K562 (cell line): Measurements from ENCODE around the gene DRD3. TPM values are rescaled to one million over a fixed set of nuclear protein-coding genes. Genes with fewer than 3 reads are reported as not detected.

Experiments
- ATAC-seq: fragments of 200-7000 bp; cut with Tn5 transposase; 3 replicates; pipeline ENCODE4 v1.9.1; 2020; ENCODE audit warnings: moderate library complexity
- BruUV-seq: library from RNA; stranded (reverse); fragments of 400-500 nt; replicated peaks from 2 replicates; lab custom pipeline; 2021; lab: Mats Ljungman, UMichigan
- CTCF ChIA-PET: fragments of 300-600 bp; formaldehyde crosslinking; extraction: SDS; loops from one replicate; lab custom pipeline; 2021; ENCODE audit warnings: low intra/inter-chr PET ratio; lab: Yijun Ruan, JAX
- POLR2A ChIA-PET: fragments of 300-600, 350-650 bp; sonication (Branson Sonifier 250); formaldehyde crosslinking; extraction: SDS; loops from one replicate; lab custom pipeline; 2021; ENCODE audit warnings: antibody characterized with exemption, inconsistent platforms; lab: Yijun Ruan, JAX
- DNase-seq, 4 experiments: peaks; one replicate each; pipeline versions ENCODE4 v3.0.0 to v3.0.0-alpha.2; 2011 to 2018; ENCODE audit warnings: low spot score in 3 of 4, mixed read lengths in 3 of 4; ENCODE audit errors: extremely low read depth in 1 of 4
- FAIRE-seq: peaks from 2 replicates; lab custom pipeline; 2011; peaks lifted over from hg19 to GRCh38; lab: Jason Lieb, UNC
- H2AFZ ChIP-seq: 2 replicates; pipeline ENCODE4 v1.6.0; 2011; ENCODE audit warnings: low read depth, low read length, control low read depth, inconsistent platforms
- H3K27ac ChIP-seq: fragments of 200-600 bp; 3 replicates; pipeline ENCODE4 v1.8.0; 2011; ENCODE audit warnings: low read depth, mild to moderate bottlenecking, control low read depth, inconsistent platforms, low read length, moderate library complexity, mixed read lengths; ENCODE audit errors: extremely low read depth
- H3K27me3 ChIP-seq, 2 experiments: fragments of 300-600 bp in 1 of 2; 2 replicates in 1 of 2; 3 replicates in 1 of 2; pipeline versions ENCODE4 v1.6.0 to v1.8.0; 2011; ENCODE audit warnings: inconsistent platforms in 2 of 2, low read length in 2 of 2, mild to moderate bottlenecking in 1 of 2, mixed read lengths in 1 of 2, moderate library complexity in 1 of 2; ENCODE audit not compliant: control insufficient read depth in 2 of 2, insufficient read depth in 2 of 2
- H3K36me3 ChIP-seq: fragments of 300-600 bp; 3 replicates; pipeline ENCODE4 v1.8.0; 2011; ENCODE audit warnings: mild to moderate bottlenecking, low read length, inconsistent platforms; ENCODE audit not compliant: control insufficient read depth, insufficient read depth
- H3K4me1 ChIP-seq, 2 experiments: fragments of 200-600 bp in 1 of 2; replicated peaks in 1 of 2; 2 replicates in 1 of 2; 3 replicates in 1 of 2; pipeline versions ENCODE4 v1.5.1 to v1.8.0; 2011; ENCODE audit warnings: inconsistent platforms in 2 of 2, low read length in 2 of 2, mild to moderate bottlenecking in 1 of 2, mixed read lengths in 1 of 2, moderate library complexity in 1 of 2; ENCODE audit not compliant: control insufficient read depth in 2 of 2, insufficient read depth in 2 of 2
- H3K4me2 ChIP-seq: 2 replicates; pipeline ENCODE4 v1.6.1; 2011; ENCODE audit warnings: low read length, control low read depth, inconsistent platforms, mixed read lengths; ENCODE audit not compliant: insufficient read depth
- H3K4me3 ChIP-seq: fragments of 200-600 bp; sonication (generic), shearing (Covaris generic); 2 replicates; pipeline ENCODE4 v1.5.1; 2016; ENCODE audit warnings: control low read depth, inconsistent platforms
- H3K79me2 ChIP-seq: fragments of 200-600 bp; 3 replicates; pipeline ENCODE4 v1.8.0; 2011; ENCODE audit warnings: low read length, inconsistent platforms; ENCODE audit not compliant: control insufficient read depth, insufficient read depth
- H3K9ac ChIP-seq, 2 experiments: 2 replicates each; pipeline versions ENCODE4 v1.6.0 to v1.6.1; 2011; ENCODE audit warnings: low read depth in 2 of 2, low read length in 2 of 2, control low read depth in 1 of 2, inconsistent platforms in 1 of 2, mild to moderate bottlenecking in 1 of 2, mixed read lengths in 1 of 2; ENCODE audit not compliant: insufficient read depth in 1 of 2
- H3K9me1 ChIP-seq: one replicate; pipeline ENCODE4 v1.6.0; 2011; ENCODE audit warnings: inconsistent platforms, mild to moderate bottlenecking, low read length, moderate library complexity; ENCODE audit not compliant: control insufficient read depth, insufficient read depth
- H3K9me3 ChIP-seq: replicated peaks from 2 replicates; pipeline ENCODE4 v1.5.1; 2011; ENCODE audit warnings: low read depth, low read length, inconsistent platforms; ENCODE audit not compliant: control insufficient read depth, insufficient read depth
- H4K20me1 ChIP-seq: replicated peaks from 2 replicates; pipeline ENCODE4 v1.6.1; 2011; ENCODE audit warnings: low read length, inconsistent platforms, mixed read lengths; ENCODE audit not compliant: control insufficient read depth, insufficient read depth
- CTCF ChIP-seq, 3 experiments: IDR thresholded peaks in 2 of 3; conservative IDR thresholded peaks in 1 of 3; 2 replicates each; pipeline ENCODE4 v1.5.1; 2011 to 2012; ENCODE audit warnings: low read length in 3 of 3, mild to moderate bottlenecking in 3 of 3, control low read depth in 2 of 3, improper control_type of control experiment in 1 of 3, inconsistent platforms in 1 of 3, low read depth in 1 of 3, mixed read lengths in 1 of 3, moderate library complexity in 1 of 3; ENCODE audit not compliant: insufficient read depth in 2 of 3
- FOXK2 ChIP-seq, 2 experiments: fragments of 450-650 bp; IDR thresholded peaks in 1 of 2; conservative IDR thresholded peaks in 1 of 2; 2 replicates each; pipeline ENCODE4 v1.6.1; 2016; ENCODE audit warnings: low read depth in 2 of 2, mild to moderate bottlenecking in 1 of 2
- GATAD2B ChIP-seq: fragments of 450-650 bp; IDR thresholded peaks from 2 replicates; pipeline ENCODE4 v1.6.1; 2017; ENCODE audit warnings: mild to moderate bottlenecking, borderline replicate concordance
- HES1 ChIP-seq: fragments of 450-650 bp; IDR thresholded peaks from 2 replicates; pipeline ENCODE4 v1.6.1; 2016; ENCODE audit warnings: low read depth, mild to moderate bottlenecking, moderate library complexity
- JUN ChIP-seq, 2 experiments: sonication (generic) in 1 of 2; formaldehyde crosslinking in 1 of 2; IDR thresholded peaks; 2 replicates each; pipeline versions ENCODE4 v1.6.1 to v1.8.0; 2012 to 2022; ENCODE audit warnings: borderline replicate concordance in 2 of 2, mild to moderate bottlenecking in 2 of 2, improper control_type of control experiment in 1 of 2, low read depth in 1 of 2, low read length in 1 of 2, missing genetic modification reagents in 1 of 2
- MCM3 ChIP-seq: fragments of 450-650 bp; IDR thresholded peaks from 2 replicates; pipeline ENCODE4 v1.6.1; 2016
- NR0B1 ChIP-seq: fragments of 450-650 bp; IDR thresholded peaks from one replicate; pipeline ENCODE4 v1.6.1; 2018; ENCODE audit warnings: mild to moderate bottlenecking, moderate library complexity; ENCODE audit not compliant: partially characterized antibody
- NR4A1 ChIP-seq, 2 experiments: fragments of 250-450 bp in 1 of 2; fragments of 450-650 bp in 1 of 2; sonication (Bioruptor Pico) in 1 of 2; IDR thresholded peaks; 2 replicates each; pipeline versions ENCODE4 v1.4.0 to v1.6.1; 2016 to 2020; ENCODE audit warnings: mild to moderate bottlenecking in 2 of 2, missing compliant biosample characterization in 1 of 2, missing genetic modification characterization in 1 of 2, moderate library complexity in 1 of 2
- POLR2B ChIP-seq: fragments of 450-650 bp; IDR thresholded peaks from 2 replicates; pipeline ENCODE4 v1.6.1; 2018; ENCODE audit warnings: low read depth; ENCODE audit not compliant: partially characterized antibody
- THAP12 ChIP-seq: fragments of 250-450 bp; sonication (Bioruptor Pico); IDR thresholded peaks from 2 replicates; pipeline ENCODE4 v1.9.0; 2021; ENCODE audit warnings: mild to moderate bottlenecking, inconsistent platforms
- TRIM25 ChIP-seq: fragments of 450-650 bp; IDR thresholded peaks from 2 replicates; pipeline ENCODE4 v1.7.0; 2016; ENCODE audit warnings: borderline replicate concordance
- ZFP36 ChIP-seq: fragments of 150-350 bp; IDR thresholded peaks from 2 replicates; pipeline ENCODE4 v1.6.1; 2018; ENCODE audit warnings: low read length, low read depth; ENCODE audit not compliant: partially characterized antibody
- ZNF212 ChIP-seq: fragments of 450-650 bp; formaldehyde crosslinking; IDR thresholded peaks from 2 replicates; pipeline ENCODE4 v1.4.0; 2020; ENCODE audit warnings: mild to moderate bottlenecking
- ZNF699 ChIP-seq: fragments of 250-450 bp; sonication (Bioruptor Pico); IDR thresholded peaks from 2 replicates; pipeline ENCODE4 v1.8.0; 2021; ENCODE audit warnings: mild to moderate bottlenecking, moderate library complexity; ENCODE audit not compliant: insufficient replicate concordance
- in situ Hi-C: fragments of 300-500 bp; cut with MboI; formaldehyde crosslinking; loops from 4 replicates; pipeline ENCODE4 v1.15.0; 2018; ENCODE audit warnings: inconsistent platforms, mixed read lengths
- intact Hi-C: fragments of 100-400 bp; cut with micrococcal nuclease; formaldehyde crosslinking; loops from 2 replicates; pipeline ENCODE4 v1.14.2; 2022
- polyA plus RNA-seq, 8 experiments: library from polyadenylated mRNA; depleted of rRNA in 4 of 8; stranded (reverse) in 5 of 8; unstranded in 3 of 8; fragments of >200 nt; fragmentation: Nextera tagmentation in 2 of 8; fragmentation: Illumina TruSeq in 1 of 8; extraction: Ambion mirVana in 2 of 8; extraction: Trizol in 1 of 8; gene quantifications; 2 replicates each; pipeline versions ENCODE4 v1.2.1 to v1.2.3, GENCODE V29; 2011 to 2014; ENCODE audit warnings: inconsistent platforms in 1 of 8, missing spikeins in 1 of 8
- total RNA-seq, 7 experiments: library from RNA; depleted of rRNA in 6 of 7; stranded (reverse); fragments of >200 nt in 6 of 7; fragmentation: Illumina TruSeq in 2 of 7; extraction: Trizol in 2 of 7; gene quantifications; 2 replicates each; pipeline versions ENCODE4 v1.2.1 to v1.2.3, GENCODE V29; 2011 to 2021; ENCODE audit warnings: low replicate concordance in 1 of 7

DRD3 gene
- total and polyA plus RNA-seq, 9 of the 15 experiments (the other 6 are each of a cell fraction or from before 2014, with no cell fraction given): not detected

- ChIA-PET CTCF (no interaction called here), POLR2A (interaction anchor here (0.6 kb wide), 1 partner anchor 808 kb away, joined by 4 read pairs; no protein-coding TSS in a partner anchor)
- H3K79me2 ChIP-seq: no peaks in the 10 kb centered on the region
- no peaks in the 10 kb centered on the region for H3K9me3 ChIP-seq
- FAIRE-seq (no peak), DNase-seq (no peak), ATAC-seq (no peak)
- H4K20me1 ChIP-seq: no peaks in the 10 kb centered on the region
- peaks cover 89% of the 10 kb centered on the region; the same call in 2 of the 3 replicates for H3K36me3 ChIP-seq
- H3K4me3 ChIP-seq: no peak overlapping the region
- H2AFZ ChIP-seq: no peak overlapping the region
- H3K9me1 ChIP-seq: no peaks in the 10 kb centered on the region
- intact Hi-C loops (no loop called here), in situ Hi-C loops (no loop called here)
- H3K27me3 ChIP-seq: no peaks in the 10 kb centered on the region
- no peak overlapping the region for H3K4me2 ChIP-seq
- no peaks in the 10 kb centered on the region for H3K4me1 ChIP-seq
- no peak overlapping the region for H3K9ac ChIP-seq
- H3K27ac ChIP-seq: no peak overlapping the region
- no TSS peak for BruUV-seq
- TF ChIP-seq ZNF212: no peak
- no peak for TF ChIP-seq JUN (IDR thresholded peaks at IDR 0.05; ENCODE audit: borderline replicate concordance, low read depth, low read length)
- TF ChIP-seq JUN (CRISPR knock-in tag; IDR thresholded peaks at IDR 0.05; ENCODE audit: borderline replicate concordance): no peak
- no peak for TF ChIP-seq POLR2B
- TF ChIP-seq TRIM25: no peak
- no peak for TF ChIP-seq ZNF699
- TF ChIP-seq NR4A1 (CRISPR knock-in tag; IDR thresholded peaks at IDR 0.05): no peak
- no peak for TF ChIP-seq NR4A1 (tag; IDR thresholded peaks at IDR 0.05)
- TF ChIP-seq THAP12 (CRISPR knock-in tag): no peak
- TF ChIP-seq GATAD2B: no peak
- no peak for TF ChIP-seq HES1
- no peak for TF ChIP-seq CTCF (IDR thresholded peaks at IDR 0.05 in 2 of 3, conservative IDR thresholded peaks at IDR 0.05 in 1 of 3; ENCODE audit: insufficient read depth in 2 of 3, low read depth in 1 of 3, low read length in 3 of 3)
- TF ChIP-seq NR0B1: no peak
- TF ChIP-seq FOXK2 (conservative IDR thresholded peaks at IDR 0.05 in 1 of 2, IDR thresholded peaks at IDR 0.05 in 1 of 2; ENCODE audit: low read depth in 2 of 2): no peak
- TF ChIP-seq MCM3: no peak
- TF ChIP-seq ZFP36: no peak
Measured at GRCh38 chr3:114078126-114078525, 100.7 kb downstream of the DRD3 start.
